Glutamatergic neuron (in vitro differentiated cells): ENCODE results near the gene KCNH4. TPM values are rescaled to one million over a fixed set of nuclear protein-coding genes. Genes with fewer than 3 reads are reported as not detected.
"Not testable (repeated sequence)": the region's sequence is repeated elsewhere in the genome, so short reads cannot be mapped to it uniquely, and the experiment has no call there.

Source experiments
- DNase-seq: peaks from one replicate; pipeline ENCODE4 v3.0.0; 2022
- H3K27ac Mint-ChIP-seq: one replicate; pipeline ENCODE4 v1.8.0; 2020; ENCODE audit warnings: mild to moderate bottlenecking, mixed read lengths, inconsistent platforms; ENCODE audit not compliant: unreplicated experiment
- H3K27me3 Mint-ChIP-seq: one replicate; pipeline ENCODE4 v1.8.0; 2020; ENCODE audit warnings: mild to moderate bottlenecking, moderate library complexity, mixed read lengths, inconsistent platforms; ENCODE audit not compliant: unreplicated experiment
- H3K36me3 Mint-ChIP-seq: one replicate; pipeline ENCODE4 v1.8.0; 2020; ENCODE audit warnings: mild to moderate bottlenecking, mixed read lengths, inconsistent platforms; ENCODE audit not compliant: unreplicated experiment
- H3K4me1 Mint-ChIP-seq: one replicate; pipeline ENCODE4 v1.8.0; 2020; ENCODE audit warnings: mild to moderate bottlenecking, low read depth, mixed read lengths, inconsistent platforms; ENCODE audit not compliant: unreplicated experiment
- H3K4me3 Mint-ChIP-seq: one replicate; pipeline ENCODE4 v1.8.0; 2020; ENCODE audit warnings: mild to moderate bottlenecking, mixed read lengths, inconsistent platforms; ENCODE audit not compliant: unreplicated experiment
- H3K9me3 Mint-ChIP-seq: one replicate; pipeline ENCODE4 v1.8.0; 2020; ENCODE audit warnings: mild to moderate bottlenecking, moderate library complexity, mixed read lengths, inconsistent platforms; ENCODE audit not compliant: unreplicated experiment
- CTCF ChIP-seq: fragments of 200-600 bp; sonication (generic); IDR thresholded peaks from one replicate; pipeline ENCODE4 v1.5.0; 2021; ENCODE audit not compliant: partially characterized antibody, unreplicated experiment
- total RNA-seq: library from RNA; stranded (reverse); fragmentation: NEBNext Ultra II Directional; extraction: Animal tissue kit (Norgen Biotek cat#: 25700); gene quantifications from one replicate; pipeline ENCODE4 v1.2.1, GENCODE V29; 2021; ENCODE audit not compliant: unreplicated experiment

The KCNH4 gene
- total RNA-seq, 1 donor from 2014 or later, result 0.71 TPM

GRCh38 chr17:42159796-42160530 is 21.0 kb downstream of the KCNH4 start:
- Mint-ChIP-seq H3K27me3 (peaks cover under 1% of the 10 kb centered on the region), H3K36me3 (no peaks in the 10 kb centered on the region), H3K4me3 (no peak overlapping the region), H3K4me1 (peaks cover 7% of the 10 kb centered on the region), H3K9me3 (peaks cover 2% of the 10 kb centered on the region), H3K27ac (no peak overlapping the region)
- no peak for DNase-seq
- no peak for TF ChIP-seq CTCF

GRCh38 chr17:42155614-42156045 is 25.3 kb downstream of the KCNH4 start:
- peaks cover 4% of the 10 kb centered on the region for H3K9me3 Mint-ChIP-seq
- peaks cover 2% of the 10 kb centered on the region for H3K27me3 Mint-ChIP-seq
- DNase-seq, result no peak
- peak overlapping the region; percentile 99 for H3K4me3 Mint-ChIP-seq
- no peak for TF ChIP-seq CTCF
- peak overlapping the region; percentile 77 for H3K27ac Mint-ChIP-seq
- peaks cover 8% of the 10 kb centered on the region for H3K4me1 Mint-ChIP-seq
- no peaks in the 10 kb centered on the region for H3K36me3 Mint-ChIP-seq

- DNase-seq, result no peak
- Mint-ChIP-seq H3K27ac (peak overlapping the region; percentile 90), H3K4me1 (peaks cover 8% of the 10 kb centered on the region), H3K27me3 (peaks cover 2% of the 10 kb centered on the region), H3K9me3 (peaks cover 4% of the 10 kb centered on the region), H3K36me3 (no peaks in the 10 kb centered on the region), H3K4me3 (peak overlapping the region; percentile 99)
- TF ChIP-seq CTCF, result no peak
Measured at GRCh38 chr17:42153919-42154742, 26.8 kb downstream of the KCNH4 start.

- no peak for TF ChIP-seq CTCF
- Mint-ChIP-seq H3K27ac (no peak overlapping the region), H3K4me1 (peaks cover 11% of the 10 kb centered on the region), H3K27me3 (peaks cover 2% of the 10 kb centered on the region), H3K36me3 (no peaks in the 10 kb centered on the region), H3K4me3 (no peak overlapping the region), H3K9me3 (no peaks in the 10 kb centered on the region)
- DNase-seq, result no peak
Measured at GRCh38 chr17:42146911-42147607, 33.9 kb downstream of the KCNH4 start.

- H3K4me1 Mint-ChIP-seq, result peaks cover 26% of the 10 kb centered on the region
- H3K27me3 Mint-ChIP-seq, H3K9me3 Mint-ChIP-seq, DNase-seq, H3K27ac Mint-ChIP-seq, H3K4me3 Mint-ChIP-seq, H3K36me3 Mint-ChIP-seq: not testable (repeated sequence)
Measured at GRCh38 chr17:42143138-42143537, 37.8 kb downstream of the KCNH4 start.
